ENCODE results near the gene MYOZ2. TPM values are rescaled to one million over a fixed set of nuclear protein-coding genes. Genes with fewer than 3 reads are reported as not detected.

MYOZ2 gene
- total and polyA plus RNA-seq, 2 of the 13 experiments (the other 11 are each of a cell fraction or from before 2014, with no cell fraction given): 0.03 TPM; not detected in 1

DNA sequence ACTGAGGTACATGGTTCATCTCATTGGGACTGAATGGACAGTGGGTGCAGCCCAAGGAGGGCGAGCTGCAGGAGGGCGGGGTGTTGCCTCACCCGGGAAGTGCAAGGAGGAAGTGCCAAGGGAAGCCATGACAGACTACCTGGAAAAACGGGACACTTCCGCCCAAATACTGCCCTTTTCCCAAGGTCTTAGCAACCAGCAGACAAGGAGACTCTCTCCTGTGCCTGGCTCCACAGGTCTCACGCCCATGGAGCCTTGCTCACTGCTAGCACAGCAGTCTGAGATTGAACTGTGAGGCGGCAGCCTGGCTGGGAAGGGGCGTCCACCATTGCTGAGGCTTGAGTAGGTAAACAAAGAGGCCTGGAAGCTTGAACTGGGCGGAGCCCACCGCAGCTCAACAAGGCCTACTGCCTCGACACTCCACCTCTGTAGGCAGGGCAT, 62.2 kb downstream of the MYOZ2 start (continued):
- TF ChIP-seq, protein P1, sequence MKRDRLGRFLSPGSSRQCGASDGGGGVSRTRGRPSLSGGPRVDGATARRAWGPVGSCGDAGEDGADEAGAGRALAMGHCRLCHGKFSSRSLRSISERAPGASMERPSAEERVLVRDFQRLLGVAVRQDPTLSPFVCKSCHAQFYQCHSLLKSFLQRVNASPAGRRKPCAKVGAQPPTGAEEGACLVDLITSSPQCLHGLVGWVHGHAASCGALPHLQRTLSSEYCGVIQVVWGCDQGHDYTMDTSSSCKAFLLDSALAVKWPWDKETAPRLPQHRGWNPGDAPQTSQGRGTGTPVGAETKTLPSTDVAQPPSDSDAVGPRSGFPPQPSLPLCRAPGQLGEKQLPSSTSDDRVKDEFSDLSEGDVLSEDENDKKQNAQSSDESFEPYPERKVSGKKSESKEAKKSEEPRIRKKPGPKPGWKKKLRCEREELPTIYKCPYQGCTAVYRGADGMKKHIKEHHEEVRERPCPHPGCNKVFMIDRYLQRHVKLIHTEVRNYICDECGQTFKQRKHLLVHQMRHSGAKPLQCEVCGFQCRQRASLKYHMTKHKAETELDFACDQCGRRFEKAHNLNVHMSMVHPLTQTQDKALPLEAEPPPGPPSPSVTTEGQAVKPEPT (CRISPR knock-in tag; IDR thresholded peaks at IDR 0.05; ENCODE audit: low read depth): no peak
- TF ChIP-seq ZNF44 (CRISPR knock-in tag; IDR thresholded peaks at IDR 0.05): no peak
- 0 out of 2 replicates have a peak, but pooled peaks have one; percentile 11 for TF ChIP-seq FOXO1 (CRISPR knock-in tag; IDR thresholded peaks at IDR 0.05)
- 0 out of 2 replicates have a peak, but pooled peaks have one; percentile 20 for TF ChIP-seq JUND (CRISPR knock-in tag; IDR thresholded peaks at IDR 0.05)
- TF ChIP-seq, protein P2, sequence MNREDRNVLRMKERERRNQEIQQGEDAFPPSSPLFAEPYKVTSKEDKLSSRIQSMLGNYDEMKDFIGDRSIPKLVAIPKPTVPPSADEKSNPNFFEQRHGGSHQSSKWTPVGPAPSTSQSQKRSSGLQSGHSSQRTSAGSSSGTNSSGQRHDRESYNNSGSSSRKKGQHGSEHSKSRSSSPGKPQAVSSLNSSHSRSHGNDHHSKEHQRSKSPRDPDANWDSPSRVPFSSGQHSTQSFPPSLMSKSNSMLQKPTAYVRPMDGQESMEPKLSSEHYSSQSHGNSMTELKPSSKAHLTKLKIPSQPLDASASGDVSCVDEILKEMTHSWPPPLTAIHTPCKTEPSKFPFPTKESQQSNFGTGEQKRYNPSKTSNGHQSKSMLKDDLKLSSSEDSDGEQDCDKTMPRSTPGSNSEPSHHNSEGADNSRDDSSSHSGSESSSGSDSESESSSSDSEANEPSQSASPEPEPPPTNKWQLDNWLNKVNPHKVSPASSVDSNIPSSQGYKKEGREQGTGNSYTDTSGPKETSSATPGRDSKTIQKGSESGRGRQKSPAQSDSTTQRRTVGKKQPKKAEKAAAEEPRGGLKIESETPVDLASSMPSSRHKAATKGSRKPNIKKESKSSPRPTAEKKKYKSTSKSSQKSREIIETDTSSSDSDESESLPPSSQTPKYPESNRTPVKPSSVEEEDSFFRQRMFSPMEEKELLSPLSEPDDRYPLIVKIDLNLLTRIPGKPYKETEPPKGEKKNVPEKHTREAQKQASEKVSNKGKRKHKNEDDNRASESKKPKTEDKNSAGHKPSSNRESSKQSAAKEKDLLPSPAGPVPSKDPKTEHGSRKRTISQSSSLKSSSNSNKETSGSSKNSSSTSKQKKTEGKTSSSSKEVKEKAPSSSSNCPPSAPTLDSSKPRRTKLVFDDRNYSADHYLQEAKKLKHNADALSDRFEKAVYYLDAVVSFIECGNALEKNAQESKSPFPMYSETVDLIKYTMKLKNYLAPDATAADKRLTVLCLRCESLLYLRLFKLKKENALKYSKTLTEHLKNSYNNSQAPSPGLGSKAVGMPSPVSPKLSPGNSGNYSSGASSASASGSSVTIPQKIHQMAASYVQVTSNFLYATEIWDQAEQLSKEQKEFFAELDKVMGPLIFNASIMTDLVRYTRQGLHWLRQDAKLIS (CRISPR knock-in tag; IDR thresholded peaks at IDR 0.05): 0 out of 2 replicates have a peak, but pooled peaks have one; percentile 25
- TF ChIP-seq YEATS2 (CRISPR knock-in tag; IDR thresholded peaks at IDR 0.05; ENCODE audit: borderline replicate concordance): peak; percentile 56; the same call in 1 of the 2 replicates
- TF ChIP-seq, protein P3, sequence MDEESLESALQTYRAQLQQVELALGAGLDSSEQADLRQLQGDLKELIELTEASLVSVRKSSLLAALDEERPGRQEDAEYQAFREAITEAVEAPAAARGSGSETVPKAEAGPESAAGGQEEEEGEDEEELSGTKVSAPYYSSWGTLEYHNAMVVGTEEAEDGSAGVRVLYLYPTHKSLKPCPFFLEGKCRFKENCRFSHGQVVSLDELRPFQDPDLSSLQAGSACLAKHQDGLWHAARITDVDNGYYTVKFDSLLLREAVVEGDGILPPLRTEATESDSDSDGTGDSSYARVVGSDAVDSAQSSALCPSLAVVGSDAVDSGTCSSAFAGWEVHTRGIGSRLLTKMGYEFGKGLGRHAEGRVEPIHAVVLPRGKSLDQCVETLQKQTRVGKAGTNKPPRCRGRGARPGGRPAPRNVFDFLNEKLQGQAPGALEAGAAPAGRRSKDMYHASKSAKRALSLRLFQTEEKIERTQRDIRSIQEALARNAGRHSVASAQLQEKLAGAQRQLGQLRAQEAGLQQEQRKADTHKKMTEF (CRISPR knock-in tag; IDR thresholded peaks at IDR 0.05): 0 out of 2 replicates have a peak, but pooled peaks have one; percentile 55
- TF ChIP-seq, protein P4, sequence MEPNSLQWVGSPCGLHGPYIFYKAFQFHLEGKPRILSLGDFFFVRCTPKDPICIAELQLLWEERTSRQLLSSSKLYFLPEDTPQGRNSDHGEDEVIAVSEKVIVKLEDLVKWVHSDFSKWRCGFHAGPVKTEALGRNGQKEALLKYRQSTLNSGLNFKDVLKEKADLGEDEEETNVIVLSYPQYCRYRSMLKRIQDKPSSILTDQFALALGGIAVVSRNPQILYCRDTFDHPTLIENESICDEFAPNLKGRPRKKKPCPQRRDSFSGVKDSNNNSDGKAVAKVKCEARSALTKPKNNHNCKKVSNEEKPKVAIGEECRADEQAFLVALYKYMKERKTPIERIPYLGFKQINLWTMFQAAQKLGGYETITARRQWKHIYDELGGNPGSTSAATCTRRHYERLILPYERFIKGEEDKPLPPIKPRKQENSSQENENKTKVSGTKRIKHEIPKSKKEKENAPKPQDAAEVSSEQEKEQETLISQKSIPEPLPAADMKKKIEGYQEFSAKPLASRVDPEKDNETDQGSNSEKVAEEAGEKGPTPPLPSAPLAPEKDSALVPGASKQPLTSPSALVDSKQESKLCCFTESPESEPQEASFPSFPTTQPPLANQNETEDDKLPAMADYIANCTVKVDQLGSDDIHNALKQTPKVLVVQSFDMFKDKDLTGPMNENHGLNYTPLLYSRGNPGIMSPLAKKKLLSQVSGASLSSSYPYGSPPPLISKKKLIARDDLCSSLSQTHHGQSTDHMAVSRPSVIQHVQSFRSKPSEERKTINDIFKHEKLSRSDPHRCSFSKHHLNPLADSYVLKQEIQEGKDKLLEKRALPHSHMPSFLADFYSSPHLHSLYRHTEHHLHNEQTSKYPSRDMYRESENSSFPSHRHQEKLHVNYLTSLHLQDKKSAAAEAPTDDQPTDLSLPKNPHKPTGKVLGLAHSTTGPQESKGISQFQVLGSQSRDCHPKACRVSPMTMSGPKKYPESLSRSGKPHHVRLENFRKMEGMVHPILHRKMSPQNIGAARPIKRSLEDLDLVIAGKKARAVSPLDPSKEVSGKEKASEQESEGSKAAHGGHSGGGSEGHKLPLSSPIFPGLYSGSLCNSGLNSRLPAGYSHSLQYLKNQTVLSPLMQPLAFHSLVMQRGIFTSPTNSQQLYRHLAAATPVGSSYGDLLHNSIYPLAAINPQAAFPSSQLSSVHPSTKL (CRISPR knock-in tag; IDR thresholded peaks at IDR 0.05): 0 out of 2 replicates have a peak, but pooled peaks have one; percentile 49
- TF ChIP-seq ZNF841 (CRISPR knock-in tag; IDR thresholded peaks at IDR 0.05; ENCODE audit: borderline replicate concordance): no peak
- TF ChIP-seq ELF1 (CRISPR knock-in tag; IDR thresholded peaks at IDR 0.05): peak; percentile 72; the same call in 1 of the 2 replicates
- TF ChIP-seq CBX5 (CRISPR knock-in tag; IDR thresholded peaks at IDR 0.05; ENCODE audit: borderline replicate concordance): peak; percentile 75
- TF ChIP-seq KDM2A (CRISPR knock-in tag; IDR thresholded peaks at IDR 0.05; ENCODE audit: borderline replicate concordance, low read depth): peak; percentile 25; the same call in 1 of the 2 replicates
- no peak for TF ChIP-seq ZNF382 (CRISPR knock-in tag; IDR thresholded peaks at IDR 0.05; ENCODE audit: borderline replicate concordance)
- no peak for TF ChIP-seq ZNF484 (CRISPR knock-in tag; IDR thresholded peaks at IDR 0.05; ENCODE audit: borderline replicate concordance, low read depth)
- TF ChIP-seq, protein P5, sequence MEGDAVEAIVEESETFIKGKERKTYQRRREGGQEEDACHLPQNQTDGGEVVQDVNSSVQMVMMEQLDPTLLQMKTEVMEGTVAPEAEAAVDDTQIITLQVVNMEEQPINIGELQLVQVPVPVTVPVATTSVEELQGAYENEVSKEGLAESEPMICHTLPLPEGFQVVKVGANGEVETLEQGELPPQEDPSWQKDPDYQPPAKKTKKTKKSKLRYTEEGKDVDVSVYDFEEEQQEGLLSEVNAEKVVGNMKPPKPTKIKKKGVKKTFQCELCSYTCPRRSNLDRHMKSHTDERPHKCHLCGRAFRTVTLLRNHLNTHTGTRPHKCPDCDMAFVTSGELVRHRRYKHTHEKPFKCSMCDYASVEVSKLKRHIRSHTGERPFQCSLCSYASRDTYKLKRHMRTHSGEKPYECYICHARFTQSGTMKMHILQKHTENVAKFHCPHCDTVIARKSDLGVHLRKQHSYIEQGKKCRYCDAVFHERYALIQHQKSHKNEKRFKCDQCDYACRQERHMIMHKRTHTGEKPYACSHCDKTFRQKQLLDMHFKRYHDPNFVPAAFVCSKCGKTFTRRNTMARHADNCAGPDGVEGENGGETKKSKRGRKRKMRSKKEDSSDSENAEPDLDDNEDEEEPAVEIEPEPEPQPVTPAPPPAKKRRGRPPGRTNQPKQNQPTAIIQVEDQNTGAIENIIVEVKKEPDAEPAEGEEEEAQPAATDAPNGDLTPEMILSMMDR (CRISPR knock-in tag; IDR thresholded peaks at IDR 0.05): 0 out of 2 replicates have a peak, but pooled peaks have one; percentile 4

All from HepG2 (cell line).